HL-60 (cell line): ENCODE results near the gene OGN.

Source experiments
- DNase-seq, 2 experiments: peaks; one replicate each; pipeline ENCODE4 v3.0.0-alpha.2; 2010 to 2020; ENCODE audit warnings: low read depth in 1 of 2, low spot score in 1 of 2
- H3K27ac ChIP-seq: fragments of 250-450 bp; sonication (Bioruptor Pico); replicated peaks from 2 replicates; pipeline ENCODE4 v1.5.1; 2020; ENCODE audit warnings: mild to moderate bottlenecking, moderate library complexity
- H3K27me3 ChIP-seq: fragments of 250-450 bp; sonication (Bioruptor Pico); 2 replicates; pipeline ENCODE4 v1.5.1; 2021; ENCODE audit warnings: mild to moderate bottlenecking, moderate library complexity; ENCODE audit not compliant: insufficient read depth, poor library complexity, severe bottlenecking
- H3K4me3 ChIP-seq: replicated peaks from 2 replicates; pipeline ENCODE4 v1.5.1; 2011; ENCODE audit warnings: mild to moderate bottlenecking, control low read depth, low read length; ENCODE audit not compliant: insufficient read depth
- CTCF ChIP-seq: IDR thresholded peaks from one replicate; pipeline ENCODE4 v1.5.1; 2011; ENCODE audit warnings: low read length, control low read depth, inconsistent platforms; ENCODE audit not compliant: insufficient read depth
- GABPA ChIP-seq: IDR thresholded peaks from 2 replicates; pipeline ENCODE4 v1.6.1; 2012; ENCODE audit warnings: low read depth
- POLR2AphosphoS5 ChIP-seq: IDR thresholded peaks from 2 replicates; pipeline ENCODE4 v1.6.1; 2012; ENCODE audit warnings: low read depth
- REST ChIP-seq: IDR thresholded peaks from 2 replicates; pipeline ENCODE4 v1.6.1; 2012; ENCODE audit warnings: low read depth; ENCODE audit not compliant: insufficient replicate concordance
- SPI1 ChIP-seq: IDR thresholded peaks from 2 replicates; pipeline ENCODE4 v1.6.1; 2012; ENCODE audit warnings: low read depth, mild to moderate bottlenecking, borderline replicate concordance

Gene OGN

GRCh38 chr9:92377876-92378275 is 26.5 kb downstream of the OGN start:
- H3K4me3 ChIP-seq = no peak overlapping the region
- H3K27ac ChIP-seq = no peak overlapping the region
- no peak for DNase-seq
- no peaks in the 10 kb centered on the region for H3K27me3 ChIP-seq
- TF ChIP-seq CTCF = no peak
- TF ChIP-seq REST = no peak
- no peak for TF ChIP-seq GABPA

GRCh38 chr9:92373167-92373566 is 31.2 kb downstream of the OGN start:
- no peak overlapping the region for H3K27ac ChIP-seq
- TF ChIP-seq CTCF (no peak), POLR2AphosphoS5 (no peak), GABPA (no peak), SPI1 (no peak), REST (no peak)
- H3K27me3 ChIP-seq = no peaks in the 10 kb centered on the region
- no peak for DNase-seq
- no peak overlapping the region for H3K4me3 ChIP-seq

- TF ChIP-seq GABPA = no peak
- no peak for TF ChIP-seq SPI1
- no peak for TF ChIP-seq REST
- TF ChIP-seq POLR2AphosphoS5 = no peak
- TF ChIP-seq CTCF = no peak
- DNase-seq = no peak
- Histone ChIP-seq H3K27me3 (no peaks in the 10 kb centered on the region), H3K4me3 (no peak overlapping the region), H3K27ac (no peak overlapping the region)
These were observed 35.3 kb downstream of the OGN start for GRCh38 chr9:92369075-92369474.
